CD4-positive, alpha-beta T cell treated with Interferon gamma for 1 hour (primary cell): ENCODE results near the gene HMCN2.
"Not testable (repeated sequence)": the region's sequence is repeated elsewhere in the genome, so short reads cannot be mapped to it uniquely, and the experiment has no call there.

Experiments
- DNase-seq: peaks from one replicate; pipeline ENCODE4 v3.0.0-alpha.2; 2020

Gene HMCN2

GRCh38 chr9:130398487-130399240, 133.1 kb downstream of the HMCN2 start:
- DNase-seq: no peak

GRCh38 chr9:130399768-130400167, 134.2 kb downstream of the HMCN2 start:
- DNase-seq: no peak

- DNase-seq: no peak
These were observed 135.3 kb downstream of the HMCN2 start for GRCh38 chr9:130400870-130401269.

GRCh38 chr9:130401742-130402141, 136.2 kb downstream of the HMCN2 start:
- not testable (repeated sequence) for DNase-seq

DNA sequence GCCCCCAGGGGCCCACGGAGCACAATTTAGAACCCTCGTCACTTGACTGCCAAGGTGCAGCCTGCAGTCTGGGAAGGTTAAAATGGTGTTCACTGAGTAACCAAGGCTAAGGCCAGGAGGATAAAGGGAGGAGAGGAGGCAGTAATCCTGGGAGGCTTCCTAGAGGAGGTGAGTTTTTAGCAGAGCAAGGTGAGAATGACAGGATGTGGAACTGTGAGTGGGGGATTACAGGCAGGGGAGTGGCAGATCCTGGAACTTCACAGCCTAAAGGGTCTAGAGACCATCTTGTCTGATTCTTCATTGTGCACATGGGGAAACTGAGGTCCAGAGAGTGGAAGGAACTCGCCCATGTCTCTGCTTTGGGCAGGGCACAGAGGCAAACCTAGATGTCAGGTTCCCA, 136.7 kb downstream of the HMCN2 start:
- DNase-seq: no peak

GRCh38 chr9:130402645-130403440, 137.3 kb downstream of the HMCN2 start:
- DNase-seq: no peak

GRCh38 chr9:130405657-130406257, 140.2 kb downstream of the HMCN2 start:
- no peak for DNase-seq

GRCh38 chr9:130406278-130406895, 140.8 kb downstream of the HMCN2 start:
- DNase-seq: no peak

DNA sequence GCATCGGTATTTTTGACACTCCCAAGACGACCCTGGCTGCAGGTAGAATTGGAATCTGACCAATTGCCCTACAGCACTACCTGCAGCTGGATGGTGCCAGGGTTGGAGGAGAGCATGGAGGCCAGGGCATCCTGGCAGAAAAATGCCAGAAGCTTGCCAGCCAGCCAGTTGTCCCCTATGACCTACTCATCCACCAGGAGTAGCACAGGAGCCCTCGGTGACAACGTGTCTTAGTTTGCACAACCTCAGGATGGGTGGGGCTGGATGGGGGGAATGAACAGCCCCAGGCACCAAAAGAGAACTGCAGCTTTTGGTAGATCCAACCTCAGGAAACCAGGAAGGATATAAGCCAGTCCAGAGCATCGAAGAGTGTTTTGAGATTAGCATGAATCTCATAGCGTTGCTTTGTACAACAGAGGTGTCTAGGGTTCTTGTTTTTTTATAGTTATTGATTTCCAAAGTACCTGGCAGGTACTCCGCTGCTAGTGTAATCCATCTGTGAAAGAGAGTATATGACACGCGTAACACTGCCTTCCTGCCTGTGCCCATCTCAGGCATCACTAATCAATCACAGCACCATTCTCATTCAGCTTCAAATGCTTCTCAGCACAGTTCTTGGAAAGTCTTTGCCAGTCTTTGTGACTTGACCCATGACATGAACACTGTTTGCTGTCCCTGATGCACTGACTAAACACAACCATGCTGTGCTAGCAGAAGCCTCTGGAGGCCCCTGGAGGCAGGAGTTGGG, 142.5 kb downstream of the HMCN2 start:
- no peak for DNase-seq

- DNase-seq: no peak
These were observed 143.1 kb downstream of the HMCN2 start for GRCh38 chr9:130408669-130409068.

GRCh38 chr9:130409246-130409645, 143.7 kb downstream of the HMCN2 start:
- no peak for DNase-seq

- no peak for DNase-seq
These were observed 144.9 kb downstream of the HMCN2 start for GRCh38 chr9:130410443-130410842.

GRCh38 chr9:130411566-130411915, 146.0 kb downstream of the HMCN2 start:
- no peak for DNase-seq

GRCh38 chr9:130414081-130414731, 148.6 kb downstream of the HMCN2 start:
- no peak for DNase-seq

GRCh38 chr9:130414910-130415746, 149.6 kb downstream of the HMCN2 start:
- no peak for DNase-seq

GRCh38 chr9:130417602-130418001, 152.0 kb downstream of the HMCN2 start:
- DNase-seq: no peak

GRCh38 chr9:130418776-130419175, 153.2 kb downstream of the HMCN2 start:
- no peak for DNase-seq

GRCh38 chr9:130419521-130420035, 154.0 kb downstream of the HMCN2 start:
- DNase-seq: no peak

DNA sequence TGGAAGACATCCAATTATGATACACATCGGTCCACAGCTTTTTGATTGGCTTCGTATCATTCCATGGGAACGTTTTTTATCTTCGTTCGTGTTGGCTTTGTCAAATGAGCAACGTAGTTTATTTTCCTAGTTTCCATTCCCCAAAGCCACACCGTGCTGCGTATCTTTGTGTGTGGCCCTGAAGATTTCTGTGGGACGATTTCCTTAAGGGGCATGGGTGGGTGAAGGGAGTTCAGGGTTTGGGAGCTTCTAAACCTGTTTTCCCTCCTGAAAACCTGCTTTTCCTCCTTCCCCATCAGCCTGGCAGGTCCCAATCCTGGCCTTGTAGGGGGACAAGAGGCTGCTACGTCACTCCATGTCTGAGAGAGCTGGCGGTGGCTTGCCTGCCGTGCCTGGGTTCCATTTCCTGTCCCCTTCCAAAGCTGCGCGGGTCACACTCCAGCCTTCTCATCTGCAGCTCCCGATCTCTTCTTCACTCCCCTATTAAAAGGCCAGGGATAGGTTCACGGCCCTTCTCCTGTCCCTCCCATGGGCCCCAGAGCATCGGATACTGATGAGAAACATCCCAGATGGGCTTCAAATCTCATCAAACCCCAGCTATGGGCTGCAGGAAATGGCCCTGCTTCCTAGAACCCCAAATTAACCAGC, 155.7 kb downstream of the HMCN2 start:
- no peak for DNase-seq

GRCh38 chr9:130421802-130422276, 156.3 kb downstream of the HMCN2 start:
- DNase-seq: no peak
